Measurements from ENCODE around the gene RSPO4. TPM values are rescaled to one million over a fixed set of nuclear protein-coding genes. Genes with fewer than 3 reads are reported as not detected.
A peak's percentile ranks its signal among the peaks of the same experiment; 100 is the strongest.

RSPO4 gene
- total RNA-seq, 4 donors from 2014 or later = not detected

DNA sequence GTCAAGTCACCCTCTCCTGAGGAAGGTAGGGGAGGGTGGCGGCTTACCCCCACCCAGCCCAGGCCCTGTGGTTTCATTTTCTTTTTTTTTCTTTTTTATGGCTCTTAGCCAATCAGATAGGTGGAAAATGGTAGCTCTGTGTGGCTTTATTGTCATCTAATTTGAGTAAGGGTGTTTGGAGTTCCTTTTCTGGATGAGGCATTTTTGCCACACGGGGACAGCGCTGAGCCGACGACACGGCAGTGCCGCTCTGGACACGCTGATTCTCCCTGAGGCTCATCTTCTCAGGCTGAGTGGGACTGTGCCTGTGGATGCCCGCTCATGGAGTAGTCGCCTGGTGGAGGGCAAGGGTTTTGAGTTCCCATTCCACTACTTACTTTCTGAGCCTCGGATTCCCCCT is 48.4 kb downstream of the RSPO4 start:
- Histone ChIP-seq H3K4me3 (no peak overlapping the region), H3K9me3 (no peaks in the 10 kb centered on the region), H3K4me1 (peaks cover 0 to 4% (median 0%) of the 10 kb centered on the region in 4 donors), H3K27me3 (no peaks in the 10 kb centered on the region), H3K27ac (no peak overlapping the region), H3K36me3 (no peaks in the 10 kb centered on the region)
- DNase-seq = no peak
- TF ChIP-seq POLR2A (IDR thresholded peaks at IDR 0.05) = no peak
- TF ChIP-seq, protein P1, sequence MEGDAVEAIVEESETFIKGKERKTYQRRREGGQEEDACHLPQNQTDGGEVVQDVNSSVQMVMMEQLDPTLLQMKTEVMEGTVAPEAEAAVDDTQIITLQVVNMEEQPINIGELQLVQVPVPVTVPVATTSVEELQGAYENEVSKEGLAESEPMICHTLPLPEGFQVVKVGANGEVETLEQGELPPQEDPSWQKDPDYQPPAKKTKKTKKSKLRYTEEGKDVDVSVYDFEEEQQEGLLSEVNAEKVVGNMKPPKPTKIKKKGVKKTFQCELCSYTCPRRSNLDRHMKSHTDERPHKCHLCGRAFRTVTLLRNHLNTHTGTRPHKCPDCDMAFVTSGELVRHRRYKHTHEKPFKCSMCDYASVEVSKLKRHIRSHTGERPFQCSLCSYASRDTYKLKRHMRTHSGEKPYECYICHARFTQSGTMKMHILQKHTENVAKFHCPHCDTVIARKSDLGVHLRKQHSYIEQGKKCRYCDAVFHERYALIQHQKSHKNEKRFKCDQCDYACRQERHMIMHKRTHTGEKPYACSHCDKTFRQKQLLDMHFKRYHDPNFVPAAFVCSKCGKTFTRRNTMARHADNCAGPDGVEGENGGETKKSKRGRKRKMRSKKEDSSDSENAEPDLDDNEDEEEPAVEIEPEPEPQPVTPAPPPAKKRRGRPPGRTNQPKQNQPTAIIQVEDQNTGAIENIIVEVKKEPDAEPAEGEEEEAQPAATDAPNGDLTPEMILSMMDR (IDR thresholded peaks at IDR 0.05) = peak in 2 of 6 experiments; percentile 4 to 12

DNA sequence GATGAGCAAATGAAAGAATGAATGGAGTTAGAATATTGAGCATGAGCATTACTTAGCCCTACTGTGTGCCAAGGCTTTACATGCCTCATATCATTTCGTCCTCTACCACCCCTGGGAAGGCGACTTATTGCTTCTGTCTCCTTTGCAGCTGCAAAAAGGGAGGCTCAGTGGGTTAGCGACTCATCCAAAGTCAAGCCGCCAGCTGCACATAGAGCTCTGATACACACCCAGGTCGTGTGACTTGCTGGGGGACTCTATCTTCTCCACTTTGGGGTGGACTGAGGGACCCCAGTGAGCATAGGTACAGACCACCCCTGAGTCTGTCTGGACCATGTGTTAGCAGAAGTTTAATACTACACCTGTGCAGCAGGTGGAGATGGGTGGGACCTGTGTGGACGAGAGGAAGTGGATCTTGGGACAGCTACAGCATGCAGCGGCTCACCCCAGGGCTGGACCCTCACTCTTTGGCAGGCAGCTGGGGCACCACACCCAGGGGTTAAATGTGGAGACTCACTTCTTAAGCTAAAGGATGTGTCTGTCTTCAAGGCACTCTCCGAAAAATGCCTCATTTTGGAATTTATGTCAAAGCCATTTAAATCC is 49.8 kb downstream of the RSPO4 start:
- H3K4me3 ChIP-seq = no peak overlapping the region
- H3K27me3 ChIP-seq = no peaks in the 10 kb centered on the region
- peak in 1 of 3 donors; percentile 37 for DNase-seq
- H3K4me1 ChIP-seq = peaks cover 0 to 4% (median 0%) of the 10 kb centered on the region in 4 donors
- no peaks in the 10 kb centered on the region for H3K9me3 ChIP-seq
- no peaks in the 10 kb centered on the region for H3K36me3 ChIP-seq
- no peak for TF ChIP-seq POLR2A (IDR thresholded peaks at IDR 0.05)
- TF ChIP-seq, protein P1 (IDR thresholded peaks at IDR 0.05) = no peak
- H3K27ac ChIP-seq = no peak overlapping the region

DNA sequence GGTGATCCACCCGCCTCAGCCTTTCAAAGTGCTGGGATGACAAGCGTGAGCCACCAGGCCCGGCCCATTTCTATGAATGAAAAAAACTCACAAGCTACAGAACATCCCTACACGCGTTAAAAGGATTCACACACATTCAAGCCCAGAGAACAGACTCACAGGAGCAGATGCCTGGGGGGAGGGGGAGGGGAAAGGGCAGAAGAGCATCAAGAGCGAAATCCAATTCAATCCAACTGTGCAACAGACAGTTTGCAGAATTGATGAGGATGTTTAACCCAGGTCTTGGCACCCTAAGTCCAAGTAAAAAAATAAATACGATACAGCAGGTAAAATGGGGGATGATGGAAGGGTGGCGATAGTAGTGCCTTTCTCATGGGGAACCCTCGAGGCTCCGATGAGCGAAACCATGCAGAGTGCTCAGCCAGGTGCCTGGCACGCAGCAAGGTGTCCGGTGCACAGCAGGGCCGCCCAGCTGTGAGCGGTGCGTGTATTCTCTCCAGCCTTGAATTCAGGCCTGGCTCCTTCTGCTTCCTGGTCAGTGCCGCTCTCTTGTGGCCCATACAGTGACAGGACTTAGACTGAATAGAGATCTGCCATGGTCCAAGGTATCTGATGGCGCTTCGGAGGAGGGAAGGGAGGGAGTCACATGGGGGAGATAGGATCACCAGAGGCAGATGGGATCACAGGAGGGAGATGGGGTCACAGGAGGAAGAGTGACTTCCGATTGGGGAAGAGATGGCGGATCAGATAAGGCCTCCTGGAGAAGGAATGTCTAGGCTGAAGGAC is 50.5 kb downstream of the RSPO4 start:
- Histone ChIP-seq H3K9me3 (no peaks in the 10 kb centered on the region), H3K4me1 (peaks cover 0 to 4% (median 0%) of the 10 kb centered on the region in 4 donors), H3K27ac (no peak overlapping the region), H3K27me3 (no peaks in the 10 kb centered on the region), H3K4me3 (no peak overlapping the region), H3K36me3 (no peaks in the 10 kb centered on the region)
- no peak for TF ChIP-seq POLR2A (IDR thresholded peaks at IDR 0.05)
- TF ChIP-seq, protein P1 (IDR thresholded peaks at IDR 0.05) = no peak
- DNase-seq = no peak

DNA sequence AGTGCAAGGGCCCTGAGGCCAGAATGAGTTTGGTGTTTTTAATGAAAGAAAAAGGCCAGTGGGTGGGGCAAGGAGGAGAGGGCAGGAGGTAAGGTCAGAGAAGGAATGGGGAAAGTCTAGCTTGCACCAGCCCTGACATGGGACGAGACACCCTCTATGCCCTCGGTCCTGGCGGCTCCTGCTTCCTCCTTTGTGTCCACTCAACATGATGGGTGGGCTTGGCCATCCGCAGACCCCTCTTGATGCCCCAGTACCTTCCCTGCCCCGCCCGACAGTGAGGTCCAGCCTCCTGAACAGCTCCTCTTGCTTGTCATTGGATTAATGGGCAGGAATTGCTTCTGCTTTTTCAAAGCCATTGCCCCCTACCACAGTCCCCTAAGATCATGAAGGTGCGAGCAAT is 52.4 kb downstream of the RSPO4 start:
- Histone ChIP-seq H3K4me1 (no peaks in the 10 kb centered on the region), H3K27me3 (no peaks in the 10 kb centered on the region), H3K4me3 (no peak overlapping the region), H3K9me3 (no peaks in the 10 kb centered on the region), H3K36me3 (no peaks in the 10 kb centered on the region), H3K27ac (no peak overlapping the region)
- peak in 1 of 3 donors; percentile 26 for DNase-seq
- TF ChIP-seq POLR2A (IDR thresholded peaks at IDR 0.05) = no peak
- TF ChIP-seq, protein P1 (IDR thresholded peaks at IDR 0.05) = no peak

DNA sequence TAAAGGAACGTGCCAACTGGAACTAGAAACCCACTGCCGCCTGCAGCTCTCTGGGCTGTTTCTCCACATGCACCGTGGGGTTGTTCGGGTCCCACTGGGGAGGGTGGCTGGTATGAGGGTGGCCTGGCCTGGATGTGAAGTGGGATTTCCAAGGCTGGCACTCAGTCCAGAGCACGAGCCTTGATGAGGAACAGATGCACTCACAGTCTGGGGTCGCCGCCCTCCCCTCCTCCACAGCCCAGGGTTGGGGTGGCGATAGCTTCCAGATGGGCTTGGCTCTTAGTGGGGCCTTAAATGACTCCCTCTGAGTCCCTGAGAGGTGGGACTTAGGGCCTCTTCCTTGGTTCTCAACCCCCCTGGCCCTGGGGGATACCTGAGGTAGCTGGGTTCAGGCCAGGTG is 55.3 kb downstream of the RSPO4 start:
- DNase-seq = peak in 1 of 3 donors; percentile 21
- Histone ChIP-seq H3K27me3 (no peaks in the 10 kb centered on the region), H3K4me3 (no peak overlapping the region), H3K27ac (no peak overlapping the region), H3K9me3 (no peaks in the 10 kb centered on the region), H3K36me3 (no peaks in the 10 kb centered on the region), H3K4me1 (no peaks in the 10 kb centered on the region)
- TF ChIP-seq, protein P1 (IDR thresholded peaks at IDR 0.05) = no peak
- TF ChIP-seq POLR2A (IDR thresholded peaks at IDR 0.05) = no peak

All from Peyer's patch (tissue), 4 donors.